Parathyroid adenoma (tissue), 2 donors: ENCODE data around the gene PIM1.
A peak's percentile ranks its signal among the peaks of the same experiment; 100 is the strongest.

Experiments
- H2AFZ ChIP-seq: fragments of 300-600 bp; sonication (generic); one replicate; pipeline ENCODE4 v1.7.0; 2017; ENCODE audit warnings: antibody characterized with exemption, mild to moderate bottlenecking
- H3K27ac ChIP-seq: fragments of 300-600 bp; sonication (generic); one replicate; pipeline ENCODE4 v1.7.0; 2017
- H3K27me3 ChIP-seq: fragments of 300-600 bp; sonication (generic); one replicate; pipeline ENCODE4 v1.7.0; 2017; ENCODE audit warnings: low read length; ENCODE audit not compliant: control insufficient read depth, insufficient read depth
- H3K36me3 ChIP-seq: fragments of 300-600 bp; sonication (generic); one replicate; pipeline ENCODE4 v1.7.0; 2017; ENCODE audit warnings: low read length; ENCODE audit not compliant: control insufficient read depth, insufficient read depth
- H3K4me1 ChIP-seq: fragments of 300-600 bp; sonication (generic); one replicate; pipeline ENCODE4 v1.7.0; 2017; ENCODE audit warnings: control low read depth
- H3K4me2 ChIP-seq: fragments of 300-600 bp; sonication (generic); one replicate; pipeline ENCODE4 v1.7.0; 2017; ENCODE audit warnings: low read length
- H3K4me3 ChIP-seq: fragments of 300-600 bp; sonication (generic); one replicate; pipeline ENCODE4 v1.7.0; 2017; ENCODE audit warnings: low read depth, low read length
- H3K79me2 ChIP-seq: fragments of 300-600 bp; sonication (generic); one replicate; pipeline ENCODE4 v1.7.0; 2017; ENCODE audit warnings: control low read depth
- H3K9ac ChIP-seq: fragments of 300-600 bp; sonication (generic); one replicate; pipeline ENCODE4 v1.7.0; 2017; ENCODE audit warnings: mild to moderate bottlenecking
- H3K9me3 ChIP-seq: fragments of 300-600 bp; sonication (generic); one replicate; pipeline ENCODE4 v1.7.0; 2017; ENCODE audit warnings: low read length; ENCODE audit not compliant: control insufficient read depth
- TF ChIP-seq, protein P1 (sequence below): fragments of 300-600 bp; sonication (generic); IDR thresholded peaks from one replicate; pipeline ENCODE4 v1.7.0; 2017; ENCODE audit warnings: antibody characterized with exemption, mild to moderate bottlenecking
- donor health status: primary hyperparathyroidism.

PIM1 gene

DNA sequence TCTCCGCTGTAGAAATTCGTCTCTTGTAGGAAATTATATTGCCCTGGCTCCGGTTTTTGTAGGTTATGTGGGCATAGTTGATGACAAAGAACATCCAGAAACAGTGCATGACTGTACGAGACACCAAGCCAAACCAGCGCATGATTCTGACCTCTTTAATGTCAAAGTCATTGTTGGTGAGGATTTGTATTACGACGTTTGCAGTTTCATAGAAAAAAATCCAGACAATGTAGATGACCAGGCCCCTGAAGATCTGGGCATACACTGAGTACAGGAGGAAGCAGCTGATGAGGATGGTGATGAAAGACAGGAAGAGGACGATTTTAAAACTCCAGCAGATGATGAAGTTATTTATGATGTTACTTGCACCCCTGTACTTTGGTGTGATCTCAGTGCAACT lies 48.6 kb downstream of the PIM1 start:
- Histone ChIP-seq H3K4me2 (no peak overlapping the region), H2AFZ (no peak overlapping the region), H3K36me3 (no peaks in the 10 kb centered on the region), H3K9ac (no peak overlapping the region), H3K79me2 (no peaks in the 10 kb centered on the region), H3K4me3 (no peak overlapping the region), H3K4me1 (peaks cover 4% of the 10 kb centered on the region), H3K9me3 (no peaks in the 10 kb centered on the region), H3K27ac (no peak overlapping the region), H3K27me3 (no peaks in the 10 kb centered on the region)
- TF ChIP-seq, protein P1, sequence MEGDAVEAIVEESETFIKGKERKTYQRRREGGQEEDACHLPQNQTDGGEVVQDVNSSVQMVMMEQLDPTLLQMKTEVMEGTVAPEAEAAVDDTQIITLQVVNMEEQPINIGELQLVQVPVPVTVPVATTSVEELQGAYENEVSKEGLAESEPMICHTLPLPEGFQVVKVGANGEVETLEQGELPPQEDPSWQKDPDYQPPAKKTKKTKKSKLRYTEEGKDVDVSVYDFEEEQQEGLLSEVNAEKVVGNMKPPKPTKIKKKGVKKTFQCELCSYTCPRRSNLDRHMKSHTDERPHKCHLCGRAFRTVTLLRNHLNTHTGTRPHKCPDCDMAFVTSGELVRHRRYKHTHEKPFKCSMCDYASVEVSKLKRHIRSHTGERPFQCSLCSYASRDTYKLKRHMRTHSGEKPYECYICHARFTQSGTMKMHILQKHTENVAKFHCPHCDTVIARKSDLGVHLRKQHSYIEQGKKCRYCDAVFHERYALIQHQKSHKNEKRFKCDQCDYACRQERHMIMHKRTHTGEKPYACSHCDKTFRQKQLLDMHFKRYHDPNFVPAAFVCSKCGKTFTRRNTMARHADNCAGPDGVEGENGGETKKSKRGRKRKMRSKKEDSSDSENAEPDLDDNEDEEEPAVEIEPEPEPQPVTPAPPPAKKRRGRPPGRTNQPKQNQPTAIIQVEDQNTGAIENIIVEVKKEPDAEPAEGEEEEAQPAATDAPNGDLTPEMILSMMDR, result no peak

DNA sequence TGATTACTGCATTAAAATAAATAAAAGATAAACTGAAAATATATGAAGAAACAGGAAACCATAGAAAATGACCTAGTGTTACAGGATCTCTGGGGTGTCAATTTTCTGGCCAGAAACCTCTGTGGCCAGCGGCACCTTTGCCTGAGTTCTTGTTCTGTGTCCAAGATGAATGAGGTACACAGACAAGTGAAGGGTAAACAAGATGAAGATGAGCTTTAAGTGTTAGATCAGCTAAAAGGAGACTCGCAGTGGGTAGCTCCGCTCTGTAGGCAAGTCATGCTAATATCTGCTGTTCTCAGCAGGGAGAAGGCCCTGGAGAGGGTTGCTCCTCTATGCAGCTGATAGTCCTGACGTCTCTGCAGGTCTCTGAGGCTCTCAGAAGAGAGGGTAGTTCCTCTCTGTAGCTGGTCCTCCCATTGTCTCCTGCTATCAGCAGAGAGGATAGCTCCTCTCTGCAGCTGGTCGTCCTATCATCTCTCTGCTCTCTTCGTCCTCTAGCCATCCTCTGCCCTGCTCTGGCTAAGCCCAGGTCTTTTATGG lies 51.7 kb downstream of the PIM1 start:
- Histone ChIP-seq H3K4me3 (peak overlapping the region; percentile 52), H3K9ac (peak overlapping the region; percentile 7), H3K27ac (peak overlapping the region; percentile 83)

DNA sequence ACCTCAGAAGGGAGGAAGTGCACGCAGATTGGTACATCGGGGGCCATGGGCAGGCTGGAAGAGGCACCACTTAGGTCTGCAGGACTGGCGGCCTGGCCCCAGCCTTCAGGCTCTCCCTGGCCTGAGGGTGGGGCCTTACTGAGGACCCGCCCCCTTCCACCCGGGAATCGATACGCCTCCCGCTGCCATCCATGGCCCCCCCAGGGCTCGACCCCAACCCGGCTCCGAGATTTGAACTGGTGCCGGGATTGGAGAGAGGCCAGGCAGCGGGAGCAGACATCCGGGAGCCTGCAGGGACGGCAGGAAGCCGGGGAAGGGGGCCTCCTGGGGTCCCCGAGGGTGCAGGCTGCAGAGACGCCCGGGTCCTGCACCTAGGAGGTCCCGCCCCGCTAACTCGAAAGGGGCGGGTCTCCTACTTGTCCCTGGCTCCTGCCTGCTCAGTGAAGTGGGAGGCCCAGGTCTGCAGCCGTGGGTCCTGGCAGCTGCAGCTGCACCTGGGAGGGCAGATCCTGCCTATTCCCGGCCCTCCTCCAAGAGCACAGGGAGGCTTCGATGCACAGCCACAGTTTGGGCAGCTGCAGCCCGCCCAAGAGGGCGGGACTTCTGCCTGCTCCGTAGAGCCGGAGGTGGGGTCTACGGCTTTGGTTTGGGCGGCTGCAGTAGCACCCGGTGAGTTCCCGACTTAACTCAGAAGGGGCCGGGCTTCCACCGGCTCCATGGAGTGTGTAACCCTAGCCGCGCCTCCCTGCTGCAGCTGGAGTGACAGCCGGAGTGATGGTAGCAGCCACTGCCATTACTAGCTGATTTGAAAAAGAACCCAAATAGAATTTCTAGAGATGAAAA lies 52.4 kb downstream of the PIM1 start:
- H2AFZ ChIP-seq, result peak overlapping the region; percentile 99
- H3K4me3 ChIP-seq, result peak overlapping the region; percentile 52
- TF ChIP-seq, protein P1, result no peak
- H3K4me2 ChIP-seq, result peak overlapping the region; percentile 61
- H3K79me2 ChIP-seq, result no peaks in the 10 kb centered on the region
- H3K27me3 ChIP-seq, result no peaks in the 10 kb centered on the region
- no peaks in the 10 kb centered on the region for H3K9me3 ChIP-seq
- H3K9ac ChIP-seq, result peak overlapping the region; percentile 7
- no peaks in the 10 kb centered on the region for H3K36me3 ChIP-seq
- H3K4me1 ChIP-seq, result peaks cover 4% of the 10 kb centered on the region
- H3K27ac ChIP-seq, result peak overlapping the region; percentile 83

More for the DNA sequence above, 51.7 kb downstream of the PIM1 start:
- Histone ChIP-seq H3K79me2 (no peaks in the 10 kb centered on the region), H3K27me3 (no peaks in the 10 kb centered on the region), H3K4me1 (peaks cover 4% of the 10 kb centered on the region), H3K36me3 (no peaks in the 10 kb centered on the region), H3K4me2 (peak overlapping the region; percentile 61), H3K9me3 (no peaks in the 10 kb centered on the region), H2AFZ (peak overlapping the region; percentile 99)
- TF ChIP-seq, protein P1, result no peak

DNA sequence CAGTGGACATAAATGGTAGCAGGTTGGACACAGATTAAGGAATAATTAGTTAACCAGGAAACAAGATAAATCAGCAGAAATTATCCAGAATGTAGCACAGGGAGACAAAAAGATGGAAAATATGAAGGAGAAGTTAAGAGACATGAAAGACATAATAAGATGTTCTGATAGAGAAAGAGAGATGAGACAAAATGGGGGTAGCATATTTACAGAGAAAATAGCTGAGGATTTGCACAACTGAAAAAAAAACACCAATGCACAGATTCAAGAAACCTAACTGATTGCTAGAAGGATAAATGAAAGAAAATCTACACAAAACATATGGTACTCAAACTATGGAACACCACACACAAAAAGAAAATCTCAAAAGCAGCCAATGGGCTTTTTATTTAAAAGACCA lies 53.0 kb downstream of the PIM1 start:
- Histone ChIP-seq H2AFZ (peak overlapping the region; percentile 99), H3K36me3 (no peaks in the 10 kb centered on the region), H3K79me2 (no peaks in the 10 kb centered on the region), H3K9me3 (no peaks in the 10 kb centered on the region), H3K4me1 (peaks cover 4% of the 10 kb centered on the region), H3K27ac (peak overlapping the region; percentile 83), H3K4me2 (peak overlapping the region; percentile 61), H3K9ac (no peak overlapping the region), H3K4me3 (peak overlapping the region; percentile 52), H3K27me3 (no peaks in the 10 kb centered on the region)
- TF ChIP-seq, protein P1, result no peak
